GM21723 (cell line): ENCODE results near the gene ECD.
"Not testable (repeated sequence)": the region's sequence is repeated elsewhere in the genome, so short reads cannot be mapped to it uniquely, and the experiment has no call there.

Source experiments
- ATAC-seq: cut with Tn5 transposase; IDR thresholded peaks from one replicate; pipeline ENCODE4 v1.9.1; 2021; ENCODE audit warnings: mild to moderate bottlenecking, moderate library complexity; ENCODE audit not compliant: unreplicated experiment

The ECD gene

DNA sequence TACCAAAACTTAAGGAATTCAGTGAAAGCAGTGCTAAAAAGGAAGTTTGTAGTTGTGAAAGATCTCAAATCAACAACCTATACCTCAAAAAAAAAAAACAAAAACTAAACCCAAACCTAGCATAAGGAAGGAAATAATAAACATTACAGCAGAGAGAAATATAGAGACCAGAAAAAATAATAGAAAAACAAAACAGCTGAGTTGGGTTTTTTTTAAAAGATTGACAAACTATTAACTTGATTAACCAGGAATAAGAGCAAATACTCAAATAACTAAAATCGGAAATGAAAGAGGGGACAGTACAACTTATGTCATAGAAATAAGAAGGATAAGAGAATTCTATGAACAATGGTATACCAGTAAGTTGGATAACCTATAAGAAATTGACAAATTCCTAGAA, 6.7 kb downstream of the ECD start:
- ATAC-seq = no peak

DNA sequence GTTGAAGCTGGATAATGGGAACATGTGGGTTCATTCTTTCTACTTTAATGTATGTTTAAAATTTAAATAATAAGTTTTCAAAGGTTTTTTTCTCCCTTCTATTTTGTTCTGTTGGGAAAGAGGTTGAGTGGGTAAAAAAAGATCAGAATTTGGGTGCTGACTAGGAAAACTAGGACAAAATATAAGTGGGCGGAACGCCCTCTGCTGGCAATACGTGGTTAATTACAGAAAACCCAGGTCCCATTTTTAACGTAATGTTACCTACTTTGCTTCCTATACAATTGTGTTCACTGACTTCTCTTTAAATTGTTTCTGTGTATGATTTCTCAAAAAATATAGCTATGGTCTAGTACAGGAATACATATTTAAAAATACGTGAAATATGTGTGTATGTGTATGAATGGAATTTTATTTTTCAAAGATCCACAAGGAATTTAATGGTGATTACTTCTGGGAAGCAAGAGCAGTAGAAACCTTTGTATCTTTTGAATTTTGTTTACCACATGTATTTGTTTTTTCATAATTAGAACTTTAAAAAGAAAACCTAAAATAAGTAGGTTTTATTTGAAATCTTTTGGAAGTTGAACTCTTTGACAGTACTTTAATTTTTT, 8.7 kb downstream of the ECD start:
- ATAC-seq = no peak

DNA sequence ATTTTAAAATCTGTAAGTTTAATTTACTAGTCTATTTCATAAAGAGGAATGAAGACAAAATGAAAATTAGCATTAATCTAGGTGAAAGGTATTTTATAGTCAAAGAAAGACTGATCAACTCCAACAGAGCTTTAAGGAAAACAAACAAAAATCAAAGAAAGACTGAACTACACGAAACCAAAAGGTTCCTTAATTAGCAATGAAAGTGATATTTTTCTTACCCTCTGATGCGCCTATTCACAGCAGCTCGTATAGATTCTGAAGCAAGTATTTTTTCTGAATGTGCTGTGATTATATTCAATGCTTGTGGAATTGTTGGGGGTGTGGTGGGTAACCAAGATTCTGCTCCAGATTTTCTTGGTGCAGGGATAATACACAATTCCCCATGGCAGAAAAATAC, 11.8 kb downstream of the ECD start:
- no peak for ATAC-seq

DNA sequence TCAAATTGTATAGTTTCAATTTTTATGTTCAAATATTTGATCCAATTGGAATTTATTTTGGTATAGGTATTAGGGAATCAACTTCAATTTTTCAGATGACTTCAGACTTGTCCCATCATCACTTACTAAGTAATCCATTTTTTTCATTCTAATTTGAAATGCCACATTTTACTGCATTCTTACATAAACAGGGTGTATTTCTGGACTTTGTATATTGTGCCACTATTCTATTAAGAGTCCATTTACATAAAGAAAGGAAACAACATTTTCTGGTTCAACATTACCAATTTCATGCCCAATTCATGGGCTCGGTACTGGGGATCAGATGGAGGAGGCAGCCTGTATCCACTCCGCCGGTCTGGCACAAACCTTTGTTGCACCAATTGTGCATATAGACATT, 15.8 kb downstream of the ECD start:
- ATAC-seq = no peak

DNA sequence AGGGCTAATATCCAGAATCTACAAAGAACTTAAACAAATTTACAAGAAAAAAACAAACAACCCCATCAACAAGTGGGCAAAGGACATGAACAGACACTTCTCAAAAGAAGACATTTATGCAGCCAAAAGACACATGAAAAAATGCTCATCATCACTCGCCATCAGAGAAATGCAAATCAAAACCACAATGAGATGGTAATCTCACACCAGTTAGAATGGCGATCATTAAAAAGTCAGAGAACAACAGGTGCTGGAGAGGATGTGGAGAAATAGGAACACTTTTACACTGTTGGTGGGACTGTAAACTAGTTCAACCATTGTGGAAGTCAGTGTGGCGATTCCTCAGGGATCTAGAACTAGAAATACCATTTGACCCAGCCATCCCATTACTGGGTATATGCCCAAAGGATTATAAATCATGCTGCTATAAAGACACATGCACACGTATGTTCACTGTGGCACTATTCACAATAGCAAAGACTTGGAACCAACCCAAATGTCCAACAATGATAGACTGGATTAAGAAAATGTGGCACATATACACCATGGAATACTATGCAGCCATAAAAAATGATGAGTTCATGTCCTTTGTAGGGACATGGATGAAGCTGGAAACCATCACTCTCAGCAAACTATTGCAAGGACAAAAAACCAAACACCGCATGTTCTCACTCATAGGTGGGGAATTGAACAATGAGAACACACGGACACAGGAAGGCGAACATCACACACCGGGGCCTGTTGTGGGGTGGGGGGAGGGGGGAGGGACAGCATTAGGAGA, 17.0 kb downstream of the ECD start:
- ATAC-seq = not testable (repeated sequence)

DNA sequence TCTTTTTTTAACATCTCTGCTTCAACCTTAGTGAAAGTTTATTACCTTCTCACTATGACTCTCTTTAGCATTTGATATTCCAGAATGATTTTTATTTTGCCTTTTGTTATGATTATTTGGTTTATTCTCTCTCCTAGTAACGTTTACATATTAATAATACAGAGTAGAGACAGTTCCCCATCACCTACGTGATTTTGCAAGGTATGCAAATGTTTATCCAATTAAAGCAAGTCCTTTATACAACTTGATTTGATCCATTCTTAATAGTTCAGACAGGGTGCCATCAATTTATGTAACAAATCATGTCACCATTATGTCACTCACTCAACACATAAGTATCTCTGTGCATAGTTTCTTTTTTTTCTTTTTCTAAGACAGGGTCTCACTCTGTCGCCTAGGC, 26.2 kb downstream of the ECD start:
- ATAC-seq = no peak

DNA sequence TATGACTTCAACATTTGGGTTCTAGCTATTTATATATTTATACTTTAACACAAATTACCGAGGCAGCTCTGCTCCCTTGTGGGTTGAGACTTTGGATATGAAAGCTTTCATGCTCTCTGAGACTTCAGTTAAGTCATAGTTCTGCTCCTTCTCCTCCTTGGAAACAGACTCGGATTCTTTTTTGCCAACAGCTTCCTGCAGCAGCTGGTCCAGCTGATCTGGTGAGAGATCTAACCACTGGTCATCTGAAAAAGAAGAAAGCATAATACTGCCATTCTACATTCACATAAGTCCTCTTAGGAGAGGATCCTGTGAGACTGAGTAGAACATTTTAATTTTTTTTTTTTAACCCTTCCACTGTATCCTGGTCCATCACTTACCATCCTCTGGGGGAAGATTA, 28.6 kb downstream of the ECD start:
- no peak for ATAC-seq

DNA sequence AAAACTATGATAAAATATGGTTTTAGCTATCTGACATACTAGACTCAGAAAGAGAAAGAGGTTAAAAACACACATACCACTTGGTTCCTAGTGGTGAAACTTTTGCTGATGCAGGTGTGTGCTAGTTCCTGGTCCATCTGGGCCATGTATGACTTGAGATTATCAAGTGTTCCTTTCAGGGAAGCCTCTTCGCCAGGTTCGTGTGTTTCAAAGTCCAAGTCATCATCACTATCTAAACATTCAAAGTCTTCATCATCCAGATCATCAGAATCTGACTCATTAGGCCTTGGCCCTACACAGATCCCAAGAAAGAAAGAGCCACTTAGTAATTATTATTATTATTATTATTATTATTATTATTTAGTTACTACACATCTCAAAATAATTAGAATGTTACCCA, 31.2 kb downstream of the ECD start:
- ATAC-seq = no peak

DNA sequence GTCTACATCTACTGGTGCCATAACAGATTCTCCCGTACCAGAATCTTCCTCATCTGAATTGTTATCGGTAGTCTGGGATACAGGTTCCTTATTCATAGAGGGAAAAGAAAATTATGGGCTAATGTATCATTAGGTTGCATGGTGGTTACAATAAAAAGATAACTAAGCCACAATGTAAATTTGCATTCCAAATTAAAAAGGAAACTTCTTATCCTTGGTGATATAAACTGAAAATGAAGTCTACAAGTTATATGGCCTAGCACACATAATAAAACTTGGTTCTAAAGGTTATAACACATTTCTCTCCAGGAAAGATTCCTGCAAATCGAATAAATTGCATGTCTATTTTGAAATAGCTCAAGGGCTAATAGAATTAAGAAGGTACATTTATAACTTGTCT, 33.1 kb downstream of the ECD start:
- ATAC-seq = no peak

DNA sequence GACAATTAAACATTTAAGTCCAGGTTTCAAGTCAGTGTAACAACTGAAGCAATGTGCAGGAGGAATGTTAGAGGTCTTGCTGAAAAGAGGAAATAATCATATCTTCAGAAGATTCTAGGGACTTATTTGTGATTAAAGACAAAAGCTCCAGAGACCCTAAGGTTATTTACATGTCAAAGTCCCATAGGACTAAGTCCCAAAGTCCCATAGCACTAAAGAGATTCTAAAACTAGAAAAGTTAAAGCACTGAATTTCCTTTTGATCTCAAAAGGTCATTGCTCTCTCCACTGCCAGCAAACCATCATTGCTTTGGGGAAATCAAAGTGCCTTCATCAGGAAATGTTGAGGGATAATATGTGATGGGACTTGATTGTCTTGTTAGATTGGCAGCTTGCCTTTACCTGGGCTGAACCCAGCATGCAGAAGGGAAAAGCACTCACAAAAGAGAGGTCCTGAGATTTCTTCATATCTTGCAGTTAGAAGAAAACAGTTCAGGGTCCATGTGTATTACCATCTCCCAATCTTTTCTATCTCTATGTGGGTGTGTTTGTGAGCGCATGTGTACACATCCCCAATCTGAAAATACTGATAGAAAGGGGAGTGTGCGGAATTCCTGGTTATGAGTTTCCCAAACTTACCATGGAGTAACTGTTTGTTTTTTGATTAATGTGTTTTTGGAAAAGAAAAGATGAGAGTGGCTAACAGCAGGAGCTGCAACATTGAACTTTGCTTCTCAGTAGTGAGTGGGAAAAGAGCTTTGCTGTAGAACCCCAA, 35.7 kb downstream of the ECD start:
- no peak for ATAC-seq

DNA sequence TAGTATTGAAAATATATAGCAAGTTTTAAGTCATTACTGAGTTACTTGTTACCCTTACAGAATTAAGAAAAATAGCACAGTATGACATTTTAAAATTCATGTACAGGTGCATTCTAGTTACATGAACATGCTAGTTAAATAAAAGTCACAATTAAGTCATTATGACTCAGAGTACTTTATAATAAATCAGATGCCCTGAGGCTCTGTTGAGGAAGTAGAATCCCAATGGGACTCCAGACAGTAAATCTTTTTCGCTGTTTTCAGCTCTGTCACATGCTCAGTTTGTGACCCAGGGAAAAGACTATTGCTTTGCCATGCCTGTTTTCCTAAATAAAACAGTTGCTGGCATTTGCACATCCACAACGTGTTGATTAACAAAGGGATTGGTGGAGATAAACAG, 36.5 kb downstream of the ECD start:
- ATAC-seq = no peak

DNA sequence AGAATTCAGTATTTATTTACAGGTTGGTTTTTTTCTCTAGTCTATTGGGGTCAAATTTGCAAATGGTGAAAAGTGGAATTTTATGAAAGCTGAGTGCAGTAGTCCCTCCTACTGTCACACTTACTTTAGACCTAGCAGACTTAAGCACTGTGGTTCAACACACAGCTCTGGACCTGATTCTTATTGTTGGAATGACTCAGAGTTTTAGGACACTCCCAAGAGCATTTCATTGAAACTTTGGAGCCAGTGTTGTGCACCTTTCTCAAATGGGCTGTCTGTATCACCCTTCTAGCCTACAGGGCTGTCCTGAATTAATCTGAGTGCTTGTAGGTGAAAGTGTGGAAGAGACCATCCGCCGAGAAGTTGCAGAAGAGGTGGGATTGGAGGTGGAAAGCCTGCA, 41.5 kb downstream of the ECD start:
- ATAC-seq = no peak

DNA sequence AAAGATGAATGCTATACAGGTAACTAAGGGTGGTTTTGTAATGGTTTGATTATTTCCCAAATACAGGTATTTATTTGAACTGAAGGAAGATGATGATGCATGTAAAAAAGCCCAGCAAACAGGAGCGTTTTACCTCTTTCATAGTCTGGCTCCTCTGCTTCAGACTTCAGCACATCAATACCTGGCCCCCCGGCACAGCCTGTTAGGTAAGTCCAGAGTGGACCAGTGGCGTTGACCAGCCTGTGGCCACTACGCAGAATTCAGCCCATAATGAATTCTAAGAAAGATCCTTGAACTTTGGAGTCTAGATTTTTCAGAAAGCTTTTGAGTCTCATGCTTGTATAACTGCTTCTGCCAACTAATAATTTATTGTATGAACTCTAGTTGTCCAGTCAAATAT, 47.9 kb downstream of the ECD start:
- no peak for ATAC-seq

DNA sequence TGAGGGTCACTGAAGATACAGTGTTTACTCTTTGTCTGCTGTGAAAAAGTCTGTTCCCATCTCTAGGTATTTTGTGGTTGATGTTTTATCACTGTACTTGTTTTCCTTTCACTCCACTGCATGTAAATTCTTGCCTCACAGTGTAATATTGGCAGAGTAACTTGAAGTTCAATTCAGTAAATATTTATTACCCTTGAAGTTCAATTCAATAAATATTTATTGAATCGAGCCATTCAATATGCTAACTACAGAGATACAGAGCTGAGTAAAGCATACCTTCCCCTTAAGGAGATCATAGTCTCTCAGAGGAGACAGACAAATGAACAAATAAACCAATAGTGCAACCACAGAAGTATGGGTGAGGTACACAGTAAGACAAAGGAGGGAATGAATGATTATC, 48.4 kb downstream of the ECD start:
- no peak for ATAC-seq

DNA sequence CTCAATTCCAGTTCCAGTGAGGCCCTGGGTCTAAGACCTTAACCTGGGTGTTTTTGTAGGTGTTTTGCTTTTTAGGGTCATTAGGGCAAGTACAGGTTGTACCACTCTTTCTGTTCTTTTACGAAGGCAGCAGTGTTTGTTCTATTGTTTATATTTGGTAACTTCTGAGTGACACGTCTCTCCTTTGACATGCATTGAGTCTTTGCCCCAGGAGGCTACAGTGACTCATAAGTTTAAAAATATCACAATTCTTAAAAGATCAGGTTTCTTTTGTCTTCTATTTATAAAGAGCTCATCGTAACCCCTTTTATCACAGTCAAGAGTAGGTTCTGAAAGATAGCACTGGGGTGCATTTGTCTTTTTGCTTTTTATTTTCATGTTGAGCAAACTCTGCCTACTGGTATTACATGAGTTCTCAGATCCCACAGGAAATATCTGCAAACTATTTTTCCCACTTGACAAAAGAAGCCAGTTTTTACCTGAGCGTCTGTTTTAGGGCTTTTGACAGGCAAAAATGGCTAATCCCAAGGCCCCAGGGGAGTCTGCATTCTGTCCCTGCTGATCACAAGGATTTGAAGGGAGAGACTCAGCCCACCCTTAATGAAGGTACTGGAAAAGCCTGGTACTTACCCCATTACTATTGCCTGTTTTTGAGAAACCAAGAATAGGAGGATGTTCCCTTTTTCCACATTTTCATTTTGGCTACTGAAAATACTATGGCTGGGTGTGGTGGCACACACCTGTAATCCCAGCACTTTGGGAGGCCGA, 49.6 kb downstream of the ECD start:
- ATAC-seq = peak; percentile 87

DNA sequence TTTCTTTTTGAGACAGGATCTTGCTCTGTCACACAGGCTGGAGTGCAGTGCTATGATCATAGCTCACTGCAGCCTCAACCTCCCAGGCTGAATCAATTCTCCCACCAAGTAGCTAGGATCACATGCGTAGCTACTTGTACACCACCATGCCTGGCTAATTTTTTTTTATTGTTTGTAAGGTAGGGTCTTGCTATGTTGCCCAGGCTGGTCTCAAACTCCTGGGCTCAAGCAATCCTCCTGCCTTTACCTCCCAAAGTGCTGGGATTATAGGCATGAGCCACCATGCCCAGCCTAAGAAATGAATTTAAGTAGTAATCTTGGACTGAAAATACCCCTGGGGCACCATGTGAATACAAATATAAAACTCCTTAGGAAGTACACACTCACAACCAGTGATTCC, 51.8 kb downstream of the ECD start:
- no peak for ATAC-seq

DNA sequence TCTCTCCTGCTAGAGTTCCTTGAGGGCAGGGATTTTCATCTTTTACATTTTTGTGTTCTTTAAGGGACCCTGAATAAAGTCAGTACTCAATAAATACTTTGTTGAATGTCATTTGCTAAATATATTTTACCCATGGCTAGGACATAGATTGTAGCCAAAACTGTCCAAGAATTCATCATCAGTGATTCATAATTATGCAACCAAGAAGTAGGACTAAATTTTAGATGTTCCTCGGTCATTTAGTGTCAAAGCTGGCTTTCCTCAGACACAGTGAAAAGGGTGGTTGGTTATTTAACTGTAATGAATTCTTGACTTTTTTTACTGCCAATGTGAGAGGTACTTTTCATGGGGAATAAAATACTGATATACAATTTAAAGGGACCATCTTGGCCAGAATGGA, 54.3 kb downstream of the ECD start:
- no peak for ATAC-seq

DNA sequence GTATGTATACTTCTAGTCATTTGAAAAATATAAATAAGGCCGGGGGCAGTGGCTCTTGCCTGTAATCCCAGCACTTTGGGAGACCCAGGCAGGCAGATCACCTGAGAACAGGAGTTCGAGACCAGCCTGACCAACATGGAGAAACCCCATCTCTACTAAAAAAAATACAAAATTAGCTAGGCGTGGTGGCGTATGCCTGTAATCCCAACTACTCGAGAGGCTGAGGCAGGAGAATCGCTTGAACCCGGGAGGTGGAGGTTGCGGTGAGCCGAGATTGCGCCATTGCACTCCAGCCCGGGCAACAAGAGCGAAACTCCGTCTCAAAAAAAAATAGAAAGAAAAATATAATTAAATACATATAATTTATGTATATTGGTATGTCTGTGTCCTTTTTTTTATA, 55.8 kb downstream of the ECD start:
- not testable (repeated sequence) for ATAC-seq

DNA sequence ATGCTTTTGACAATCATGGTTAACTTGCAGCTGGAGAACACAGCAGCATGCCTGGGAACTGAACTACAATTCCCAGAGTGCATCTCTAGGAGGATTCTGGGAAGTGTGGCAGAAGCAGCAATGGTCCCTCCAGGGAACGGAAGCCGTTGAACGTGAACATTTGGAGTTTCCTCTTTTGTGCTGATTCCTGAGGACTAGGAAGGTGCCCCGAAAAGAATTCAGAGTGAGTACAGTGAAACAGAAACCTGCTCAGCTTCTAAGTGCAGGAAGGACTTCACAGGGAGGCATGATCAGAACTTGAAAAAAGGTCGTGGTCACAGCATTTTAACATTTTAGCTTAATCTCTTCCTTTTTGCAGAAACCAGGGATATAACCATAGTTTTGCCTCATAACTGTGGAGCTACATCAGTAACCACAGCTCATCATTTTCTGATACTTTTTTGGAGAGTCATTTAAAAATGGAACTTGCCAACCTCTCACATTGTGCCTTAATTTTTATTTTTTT, 57.4 kb downstream of the ECD start, which contains the start of gene NUDT13:
NUDT13 (plus strand) TSS at position 111 of the 505 bp plus-strand sequence. CDS start 3,911 bp downstream, outside the sequence.
- ATAC-seq = peak; percentile 72

DNA sequence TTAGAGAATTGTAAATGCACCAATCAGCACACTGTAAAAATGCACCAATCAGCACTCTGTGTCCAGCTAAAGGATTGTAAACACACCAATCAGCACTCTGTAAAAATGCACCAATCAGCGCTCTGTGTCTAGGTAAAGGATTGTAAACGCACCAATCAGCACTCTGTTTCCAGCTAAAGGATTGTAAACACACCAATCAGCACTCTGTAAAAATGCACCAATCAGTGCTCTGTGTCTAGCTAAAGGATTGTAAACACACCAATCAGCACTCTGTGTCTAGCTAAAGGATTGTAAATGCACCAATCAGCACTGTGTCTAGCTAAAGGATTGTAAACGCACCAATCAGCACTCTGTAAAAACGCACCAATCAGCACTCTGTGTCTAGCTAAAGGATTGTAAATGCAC, 58.6 kb downstream of the ECD start:
- ATAC-seq = not testable (repeated sequence)

DNA sequence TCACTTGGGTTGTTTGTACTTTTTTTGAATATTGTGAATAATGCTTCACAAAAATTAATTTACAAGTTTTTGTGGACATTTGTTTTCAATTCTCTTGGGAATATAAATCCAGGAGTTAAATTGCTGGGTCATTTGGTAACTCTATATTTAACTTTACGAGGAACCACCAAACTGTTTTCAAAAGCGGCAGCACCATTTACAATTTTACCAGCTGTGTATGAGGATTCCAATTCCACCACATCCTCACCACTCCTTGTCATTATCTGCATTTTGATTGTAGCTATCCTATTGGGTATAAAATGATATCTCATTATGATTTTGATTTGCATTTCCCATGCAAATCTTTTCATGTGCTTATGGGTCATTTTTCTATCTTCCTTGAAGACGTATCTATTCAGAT, 61.5 kb downstream of the ECD start:
- ATAC-seq = no peak
